ENCODE measurements around the gene SLC39A13.

The SLC39A13 gene

DNA sequence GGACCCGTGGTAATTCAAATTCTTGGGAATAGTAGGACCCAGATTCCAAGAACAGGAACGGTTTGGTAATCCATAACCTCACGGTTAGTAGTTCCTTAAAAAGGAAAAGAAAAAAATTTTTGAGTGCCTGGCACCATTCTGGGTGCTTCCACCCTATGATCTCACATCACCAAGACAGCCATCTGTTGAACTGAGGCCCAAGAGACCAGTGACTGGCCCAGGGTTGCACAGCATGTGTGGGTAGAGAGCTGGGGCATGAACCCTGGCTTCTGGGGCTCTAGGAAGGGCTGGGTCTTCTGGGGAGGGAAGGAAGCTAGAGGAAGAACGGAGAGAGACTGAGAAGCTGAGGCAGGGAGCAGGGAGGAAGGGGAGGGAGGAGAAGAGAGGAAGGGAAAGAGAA, 25.3 kb upstream of the SLC39A13 start:
- no peak overlapping the region for H3K4me3 ChIP-seq (ENCODE audit: low read depth, low read length)
- TF ChIP-seq, protein P1, sequence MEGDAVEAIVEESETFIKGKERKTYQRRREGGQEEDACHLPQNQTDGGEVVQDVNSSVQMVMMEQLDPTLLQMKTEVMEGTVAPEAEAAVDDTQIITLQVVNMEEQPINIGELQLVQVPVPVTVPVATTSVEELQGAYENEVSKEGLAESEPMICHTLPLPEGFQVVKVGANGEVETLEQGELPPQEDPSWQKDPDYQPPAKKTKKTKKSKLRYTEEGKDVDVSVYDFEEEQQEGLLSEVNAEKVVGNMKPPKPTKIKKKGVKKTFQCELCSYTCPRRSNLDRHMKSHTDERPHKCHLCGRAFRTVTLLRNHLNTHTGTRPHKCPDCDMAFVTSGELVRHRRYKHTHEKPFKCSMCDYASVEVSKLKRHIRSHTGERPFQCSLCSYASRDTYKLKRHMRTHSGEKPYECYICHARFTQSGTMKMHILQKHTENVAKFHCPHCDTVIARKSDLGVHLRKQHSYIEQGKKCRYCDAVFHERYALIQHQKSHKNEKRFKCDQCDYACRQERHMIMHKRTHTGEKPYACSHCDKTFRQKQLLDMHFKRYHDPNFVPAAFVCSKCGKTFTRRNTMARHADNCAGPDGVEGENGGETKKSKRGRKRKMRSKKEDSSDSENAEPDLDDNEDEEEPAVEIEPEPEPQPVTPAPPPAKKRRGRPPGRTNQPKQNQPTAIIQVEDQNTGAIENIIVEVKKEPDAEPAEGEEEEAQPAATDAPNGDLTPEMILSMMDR (IDR thresholded peaks at IDR 0.05; ENCODE audit: insufficient read depth, low read depth, low read length, missing control alignments) = no peak

GRCh38 chr11:47384498-47384897, 23.9 kb upstream of the SLC39A13 start:
- TF ChIP-seq, protein P1 (IDR thresholded peaks at IDR 0.05; ENCODE audit: insufficient read depth, low read depth, low read length, missing control alignments) = no peak
- H3K4me3 ChIP-seq (ENCODE audit: low read depth, low read length) = no peak overlapping the region
- DNase-seq (ENCODE audit: low read depth) = no peak

More for the DNA sequence above, 25.3 kb upstream of the SLC39A13 start:
- DNase-seq (ENCODE audit: low read depth) = no peak

- H3K4me3 ChIP-seq (ENCODE audit: low read depth, low read length) = no peak overlapping the region
- DNase-seq (ENCODE audit: low read depth) = no peak
- TF ChIP-seq, protein P1 (IDR thresholded peaks at IDR 0.05; ENCODE audit: insufficient read depth, low read depth, low read length, missing control alignments) = no peak
These were observed 20.3 kb upstream of the SLC39A13 start for GRCh38 chr11:47387944-47388696.

DNA sequence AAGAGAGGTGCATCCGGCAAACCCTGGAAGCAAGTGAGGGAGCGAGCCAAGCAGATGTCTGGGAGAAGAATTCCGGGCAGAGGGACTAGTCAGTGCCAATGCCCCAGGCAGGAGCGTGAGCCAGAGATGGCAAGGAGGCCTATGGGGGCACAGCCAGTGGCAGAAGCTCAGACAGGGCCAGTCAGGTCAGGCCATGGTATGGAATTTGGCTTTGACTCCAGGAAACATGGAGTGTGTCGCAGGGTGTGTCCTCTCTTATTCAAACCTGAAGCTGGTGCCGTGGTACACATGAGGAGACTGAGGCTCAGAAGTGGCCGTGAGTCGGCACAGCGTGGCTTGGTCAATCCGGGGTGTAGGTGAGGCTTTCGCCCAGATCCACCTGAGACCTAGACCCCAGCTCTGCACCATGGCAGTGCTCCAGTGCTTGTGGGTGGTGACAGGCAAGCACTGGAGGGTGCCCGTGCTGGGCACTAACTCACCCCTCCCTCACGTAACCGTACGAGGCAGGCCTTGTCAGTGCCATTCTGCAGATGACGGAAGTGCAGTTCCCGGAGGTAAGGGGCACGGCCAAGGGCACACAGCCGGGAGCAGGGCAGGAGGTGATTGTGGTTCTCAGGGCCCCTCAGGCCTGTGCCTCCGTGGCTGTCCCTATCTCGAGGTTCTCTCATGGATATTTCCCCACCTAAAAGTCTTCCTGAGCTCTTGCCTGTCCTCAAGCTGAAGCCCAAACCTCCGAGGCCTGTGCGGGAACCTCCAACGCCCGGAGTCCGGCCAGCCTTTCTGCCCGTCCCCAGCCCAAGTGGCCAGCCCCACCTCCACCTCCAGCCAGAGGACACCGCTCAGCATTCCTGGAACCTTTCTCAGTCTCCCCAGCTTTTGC, 19.5 kb upstream of the SLC39A13 start:
- DNase-seq (ENCODE audit: low read depth) = no peak
- no peak overlapping the region for H3K4me3 ChIP-seq (ENCODE audit: low read depth, low read length)
- TF ChIP-seq, protein P1 (IDR thresholded peaks at IDR 0.05; ENCODE audit: insufficient read depth, low read depth, low read length, missing control alignments) = no peak

DNA sequence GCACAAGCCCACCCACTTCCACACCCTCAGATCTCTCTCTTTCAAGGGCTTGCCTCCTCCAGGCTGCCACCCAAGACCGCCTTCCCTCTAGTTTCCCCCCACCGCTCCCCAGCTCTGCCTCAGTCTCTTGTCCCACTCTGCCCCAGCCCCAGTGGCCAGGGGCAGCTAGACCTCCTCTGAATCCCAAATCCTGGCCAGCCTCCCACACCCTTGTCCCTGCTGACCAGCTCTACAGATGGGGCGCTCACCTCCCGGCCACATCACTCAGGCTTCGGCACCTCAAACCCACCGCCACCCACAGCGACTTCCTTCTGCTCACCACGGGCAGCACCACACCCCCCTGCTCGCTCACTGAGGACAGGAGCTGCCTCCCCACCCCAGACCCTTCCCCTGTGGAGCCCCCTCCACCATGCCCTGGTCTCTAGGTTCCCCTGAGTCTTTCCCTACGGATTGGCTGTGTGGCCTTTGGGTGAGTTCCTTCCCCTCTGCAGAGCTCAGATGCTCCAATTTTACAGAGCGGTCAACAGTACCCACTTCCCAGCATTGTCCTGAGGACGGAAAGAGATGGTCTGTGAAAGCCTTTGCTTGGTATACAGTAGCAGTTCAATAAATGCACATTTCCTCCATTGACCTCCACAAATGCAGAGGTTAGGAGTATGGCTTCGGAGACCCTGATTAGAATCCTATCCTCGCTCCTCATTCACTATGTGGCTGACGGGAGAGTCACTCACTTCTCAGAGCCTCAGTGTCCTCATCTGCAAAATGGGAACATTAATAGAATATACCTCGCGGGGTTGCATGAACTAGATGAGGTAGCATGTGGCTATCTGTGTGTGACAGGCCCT, 18.6 kb upstream of the SLC39A13 start:
- TF ChIP-seq, protein P1 (IDR thresholded peaks at IDR 0.05; ENCODE audit: insufficient read depth, low read depth, low read length, missing control alignments) = no peak
- H3K4me3 ChIP-seq (ENCODE audit: low read depth, low read length) = no peak overlapping the region
- DNase-seq (ENCODE audit: low read depth) = no peak

DNA sequence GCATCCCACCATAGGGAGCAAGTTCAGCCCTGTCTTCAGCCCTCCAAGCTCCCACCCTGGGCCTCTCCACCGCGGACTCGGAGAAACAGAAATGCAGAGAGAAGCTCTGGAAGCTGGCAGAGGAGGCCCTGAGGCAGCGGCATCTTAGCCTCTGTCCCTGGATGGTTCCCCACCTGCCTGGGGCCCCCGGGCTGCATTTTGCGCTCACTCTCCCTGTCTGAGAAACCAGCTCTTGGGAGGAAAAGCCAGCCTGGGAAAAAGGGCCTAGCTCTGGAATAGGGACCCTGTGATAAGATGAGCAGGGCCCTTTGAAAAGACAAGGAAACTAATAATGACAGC, 18.0 kb upstream of the SLC39A13 start:
- TF ChIP-seq, protein P1 (IDR thresholded peaks at IDR 0.05; ENCODE audit: insufficient read depth, low read depth, low read length, missing control alignments) = no peak
- DNase-seq (ENCODE audit: low read depth) = no peak
- no peak overlapping the region for H3K4me3 ChIP-seq (ENCODE audit: low read depth, low read length)

Data from GM12865 (cell line).